ENCODE measurements around the gene KIF5B. TPM values are rescaled to one million over a fixed set of nuclear protein-coding genes. Genes with fewer than 3 reads are reported as not detected.

The KIF5B gene
- total RNA-seq, 1 experiment from 2014 or later: 70.5 TPM

DNA sequence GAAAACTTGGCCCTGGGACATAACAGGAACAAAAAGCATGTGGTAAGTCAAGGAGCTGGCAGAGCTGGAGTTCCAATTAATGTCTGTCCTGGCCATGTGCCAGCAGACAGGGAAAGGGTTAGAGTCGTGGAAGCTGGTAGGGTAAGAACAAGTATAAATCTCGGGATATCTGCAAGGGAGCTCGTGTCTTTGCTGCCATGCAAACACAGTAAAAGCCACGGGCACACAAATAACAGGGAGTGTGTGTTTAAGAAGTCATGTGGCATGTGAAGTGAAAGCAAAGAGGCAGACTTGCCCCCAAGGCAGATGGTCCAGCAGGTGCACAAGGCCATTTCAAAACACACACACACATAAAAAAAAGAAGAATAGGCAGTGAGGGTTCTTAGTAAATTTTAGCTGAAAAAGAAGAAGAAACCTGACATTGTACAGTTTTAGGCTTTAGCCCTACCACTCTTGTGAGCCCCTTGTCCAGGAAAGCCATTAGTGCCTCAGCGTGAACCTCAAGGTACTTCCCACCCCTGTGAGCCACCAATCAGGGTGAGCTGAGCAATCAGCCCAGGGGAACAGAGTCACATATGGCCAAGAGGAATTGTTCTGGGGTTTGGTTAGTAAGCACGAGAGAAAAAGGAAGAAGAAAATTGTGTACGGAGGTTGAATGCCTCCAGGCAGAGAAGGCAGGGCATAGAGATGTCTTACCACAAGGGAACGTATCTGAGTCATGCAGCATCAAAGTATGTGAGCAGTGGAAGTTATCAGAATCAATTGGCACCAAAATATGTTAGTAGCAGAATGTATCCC lies 94.7 kb downstream of the KIF5B start:
- H3K4me2 ChIP-seq (ENCODE audit: insufficient read depth, insufficient read length, low read length): no peak overlapping the region
- H2AK5ac ChIP-seq (ENCODE audit: insufficient read length, low read length): no peak overlapping the region
- no peaks in the 10 kb centered on the region; the same call in 1 of the 2 replicates for H3K4me1 ChIP-seq (ENCODE audit: insufficient read depth, low read length)
- Mint-ChIP-seq H3K4me3 (no peak overlapping the region), H3K36me3 (ENCODE audit: insufficient read depth in 1 of 3, low read depth in 3 of 3) (no peaks in the 10 kb centered on the region; a peak in 2 of 7 replicates), H3K4me1 (peaks cover 0 to 2% of the 10 kb centered on the region in 2 experiments; a peak in 2 of 4 replicates), H3K27me3 (ENCODE audit: low read depth) (no peaks in the 10 kb centered on the region), H3K9me3 (peaks cover 0 to under 1% of the 10 kb centered on the region in 2 experiments; a peak in 1 of 5 replicates), H3K27ac (no peak overlapping the region; a peak in 2 of 7 replicates)
- no peak overlapping the region for H3K27ac ChIP-seq (ENCODE audit: insufficient read length, low read depth, low read length)
- H2BK20ac ChIP-seq (ENCODE audit: low read depth, low read length, poor library complexity, severe bottlenecking): no peak overlapping the region
- no peak overlapping the region for H3K23ac ChIP-seq (ENCODE audit: insufficient read length, low read depth, low read length)
- no peaks in the 10 kb centered on the region for H4K20me1 ChIP-seq (ENCODE audit: control insufficient read depth, insufficient read depth, insufficient read length)
- H2AFZ ChIP-seq (ENCODE audit: low read length): no peak overlapping the region
- no peak overlapping the region for H4K91ac ChIP-seq (ENCODE audit: insufficient read length, low read depth, low read length)
- H3K79me1 ChIP-seq (ENCODE audit: insufficient read depth, low read depth, low read length, poor library complexity, severe bottlenecking): no peaks in the 10 kb centered on the region
- H3K9me3 ChIP-seq (ENCODE audit: control insufficient read depth, low read depth, low read length): no peaks in the 10 kb centered on the region
- no peak for DNase-seq
- no peak overlapping the region for H3K14ac ChIP-seq (ENCODE audit: insufficient read depth, low read length)
- no peak overlapping the region for H2BK15ac ChIP-seq (ENCODE audit: low read depth, low read length)
- TF ChIP-seq, protein P1, sequence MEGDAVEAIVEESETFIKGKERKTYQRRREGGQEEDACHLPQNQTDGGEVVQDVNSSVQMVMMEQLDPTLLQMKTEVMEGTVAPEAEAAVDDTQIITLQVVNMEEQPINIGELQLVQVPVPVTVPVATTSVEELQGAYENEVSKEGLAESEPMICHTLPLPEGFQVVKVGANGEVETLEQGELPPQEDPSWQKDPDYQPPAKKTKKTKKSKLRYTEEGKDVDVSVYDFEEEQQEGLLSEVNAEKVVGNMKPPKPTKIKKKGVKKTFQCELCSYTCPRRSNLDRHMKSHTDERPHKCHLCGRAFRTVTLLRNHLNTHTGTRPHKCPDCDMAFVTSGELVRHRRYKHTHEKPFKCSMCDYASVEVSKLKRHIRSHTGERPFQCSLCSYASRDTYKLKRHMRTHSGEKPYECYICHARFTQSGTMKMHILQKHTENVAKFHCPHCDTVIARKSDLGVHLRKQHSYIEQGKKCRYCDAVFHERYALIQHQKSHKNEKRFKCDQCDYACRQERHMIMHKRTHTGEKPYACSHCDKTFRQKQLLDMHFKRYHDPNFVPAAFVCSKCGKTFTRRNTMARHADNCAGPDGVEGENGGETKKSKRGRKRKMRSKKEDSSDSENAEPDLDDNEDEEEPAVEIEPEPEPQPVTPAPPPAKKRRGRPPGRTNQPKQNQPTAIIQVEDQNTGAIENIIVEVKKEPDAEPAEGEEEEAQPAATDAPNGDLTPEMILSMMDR (conservative IDR thresholded peaks at IDR 0.05): no peak
- no CpG with 5 or more reads among the region's 8 CpGs for WGBS (ENCODE audit: extremely low coverage, insufficient read length, low lambda C conversion rate)
- no peak overlapping the region for H4K5ac ChIP-seq (ENCODE audit: insufficient read length, low read depth, low read length)
- H2BK120ac ChIP-seq (ENCODE audit: low read depth, low read length, poor library complexity, severe bottlenecking): no peak overlapping the region
- no peaks in the 10 kb centered on the region for H3K27me3 ChIP-seq (ENCODE audit: insufficient read depth, low read length)
- no peak overlapping the region for H2BK5ac ChIP-seq (ENCODE audit: insufficient read length, low read length)
- H2BK12ac ChIP-seq (ENCODE audit: insufficient read length, low read depth, low read length): no peak overlapping the region
- no peak overlapping the region for H3K4ac ChIP-seq (ENCODE audit: low read depth, low read length)
- H3T11ph ChIP-seq (ENCODE audit: low read length): no peak overlapping the region
- H3K79me2 ChIP-seq (ENCODE audit: insufficient read depth, low read length): no peaks in the 10 kb centered on the region
- no peak overlapping the region for H3K9ac ChIP-seq (ENCODE audit: extremely low read depth, insufficient read length, low read length)
- H4K8ac ChIP-seq (replicated peaks; ENCODE audit: insufficient read length, low read depth, low read length): no peak overlapping the region
- no peak overlapping the region for H3K18ac ChIP-seq (ENCODE audit: insufficient read length, low read depth, low read length)
- no peaks in the 10 kb centered on the region for H3K23me2 ChIP-seq (ENCODE audit: insufficient read length, low read depth, low read length, poor library complexity, severe bottlenecking)
- no peak overlapping the region for H3K56ac ChIP-seq (ENCODE audit: insufficient read length, low read depth, low read length)

Data from H9 (cell line).